Ectodermal cell (in vitro differentiated cells): Measurements from ENCODE around the gene MAP7.

Source experiments
- H3K27ac ChIP-seq: 2 replicates; pipeline ENCODE4 v1.7.0; 2013; ENCODE audit warnings: mild to moderate bottlenecking, low read depth, low read length; ENCODE audit not compliant: insufficient read depth, poor library complexity, severe bottlenecking
- H3K27me3 ChIP-seq: 2 replicates; pipeline ENCODE4 v1.7.0; 2013; ENCODE audit warnings: mild to moderate bottlenecking, low read length; ENCODE audit not compliant: insufficient read depth, control insufficient read depth, poor library complexity, severe bottlenecking
- H3K36me3 ChIP-seq: one replicate; pipeline ENCODE4 v1.7.0; 2013; ENCODE audit warnings: low read length; ENCODE audit not compliant: control insufficient read depth, insufficient read depth
- H3K4me1 ChIP-seq: one replicate; pipeline ENCODE4 v1.7.0; 2013; ENCODE audit warnings: low read length; ENCODE audit not compliant: control insufficient read depth, insufficient read depth
- H3K4me3 ChIP-seq: 2 replicates; pipeline ENCODE4 v1.7.0; 2013; ENCODE audit warnings: low read depth, low read length, control low read depth; ENCODE audit not compliant: insufficient read depth
- H3K9me3 ChIP-seq: 2 replicates; pipeline ENCODE4 v1.7.0; 2013; ENCODE audit warnings: mild to moderate bottlenecking, low read length, moderate library complexity; ENCODE audit not compliant: control insufficient read depth
- WGBS, 2 experiments: methylation state at CpG; one replicate each; pipeline ENCODE4 v1.1.7; 2013; ENCODE audit warnings: missing lambda C conversion rate in 2 of 2; 5-methylcytosine and 5-hydroxymethylcytosine counted together

The MAP7 gene

GRCh38 chr6:136464148-136464547 lies 86.1 kb downstream of the MAP7 start:
- H3K27ac ChIP-seq: no peak overlapping the region
- peaks cover 4% of the 10 kb centered on the region for H3K4me1 ChIP-seq
- 80% methylated on average over 1 of the region's 2 CpGs; no CpG with 5 or more reads in 1 of the 2 experiments for WGBS, 2 experiments
- H3K27me3 ChIP-seq: no peaks in the 10 kb centered on the region
- no peaks in the 10 kb centered on the region for H3K9me3 ChIP-seq
- no peaks in the 10 kb centered on the region for H3K36me3 ChIP-seq
- no peak overlapping the region for H3K4me3 ChIP-seq

- Histone ChIP-seq H3K4me3 (no peak overlapping the region), H3K27me3 (no peaks in the 10 kb centered on the region), H3K4me1 (peaks cover 4% of the 10 kb centered on the region), H3K27ac (no peak overlapping the region), H3K36me3 (no peaks in the 10 kb centered on the region), H3K9me3 (no peaks in the 10 kb centered on the region)
- 71 to 77% methylated on average over 3 to 4 of the region's 4 CpGs for WGBS, 2 experiments
These were observed 86.5 kb downstream of the MAP7 start for GRCh38 chr6:136463743-136464142.

- Histone ChIP-seq H3K4me1 (no peaks in the 10 kb centered on the region), H3K27me3 (no peaks in the 10 kb centered on the region), H3K36me3 (no peaks in the 10 kb centered on the region), H3K27ac (no peak overlapping the region), H3K9me3 (no peaks in the 10 kb centered on the region), H3K4me3 (no peak overlapping the region)
- WGBS, 2 experiments: 90 to 92% methylated on average over 2 of the region's 2 CpGs
These were observed 103.5 kb downstream of the MAP7 start for GRCh38 chr6:136446579-136447187.

- 96 to 100% methylated on average over 2 of the region's 2 CpGs for WGBS, 2 experiments
- Histone ChIP-seq H3K36me3 (no peaks in the 10 kb centered on the region), H3K4me1 (no peaks in the 10 kb centered on the region), H3K27me3 (no peaks in the 10 kb centered on the region), H3K27ac (no peak overlapping the region), H3K9me3 (no peaks in the 10 kb centered on the region), H3K4me3 (no peak overlapping the region)
These were observed 104.1 kb downstream of the MAP7 start for GRCh38 chr6:136446145-136446544.

GRCh38 chr6:136445063-136445462 lies 105.2 kb downstream of the MAP7 start:
- Histone ChIP-seq H3K4me3 (no peak overlapping the region), H3K36me3 (no peaks in the 10 kb centered on the region), H3K27ac (no peak overlapping the region), H3K27me3 (no peaks in the 10 kb centered on the region), H3K9me3 (no peaks in the 10 kb centered on the region), H3K4me1 (no peaks in the 10 kb centered on the region)
- 93 to 96% methylated on average over 3 of the region's 3 CpGs for WGBS, 2 experiments

- Histone ChIP-seq H3K27ac (no peak overlapping the region), H3K36me3 (no peaks in the 10 kb centered on the region), H3K9me3 (no peaks in the 10 kb centered on the region), H3K27me3 (no peaks in the 10 kb centered on the region), H3K4me1 (peaks cover 4% of the 10 kb centered on the region), H3K4me3 (no peak overlapping the region)
- 86 to 92% methylated on average over 2 of the region's 2 CpGs for WGBS, 2 experiments
These were observed 110.0 kb downstream of the MAP7 start for GRCh38 chr6:136440203-136440602.

- Histone ChIP-seq H3K9me3 (no peaks in the 10 kb centered on the region), H3K27ac (no peak overlapping the region), H3K36me3 (no peaks in the 10 kb centered on the region), H3K27me3 (no peaks in the 10 kb centered on the region), H3K4me3 (no peak overlapping the region), H3K4me1 (peaks cover 4% of the 10 kb centered on the region)
- WGBS, 2 experiments: 96 to 97% methylated on average over 9 of the region's 9 CpGs
These were observed 110.6 kb downstream of the MAP7 start for GRCh38 chr6:136439514-136440190.

GRCh38 chr6:136438441-136438840 lies 111.8 kb downstream of the MAP7 start:
- no peak overlapping the region for H3K4me3 ChIP-seq
- WGBS, 2 experiments: 67 to 75% methylated on average over 2 to 3 of the region's 3 CpGs
- no peaks in the 10 kb centered on the region for H3K9me3 ChIP-seq
- peaks cover 4% of the 10 kb centered on the region for H3K4me1 ChIP-seq
- no peaks in the 10 kb centered on the region for H3K27me3 ChIP-seq
- H3K27ac ChIP-seq: no peak overlapping the region
- no peaks in the 10 kb centered on the region for H3K36me3 ChIP-seq

GRCh38 chr6:136437246-136437645 lies 113.0 kb downstream of the MAP7 start:
- H3K4me1 ChIP-seq: peaks cover 4% of the 10 kb centered on the region
- no peak overlapping the region for H3K4me3 ChIP-seq
- H3K36me3 ChIP-seq: no peaks in the 10 kb centered on the region
- 87 to 96% methylated on average over 2 to 3 of the region's 3 CpGs for WGBS, 2 experiments
- H3K27me3 ChIP-seq: no peaks in the 10 kb centered on the region
- no peak overlapping the region for H3K27ac ChIP-seq
- H3K9me3 ChIP-seq: no peaks in the 10 kb centered on the region

GRCh38 chr6:136435101-136435500 lies 115.1 kb downstream of the MAP7 start:
- H3K9me3 ChIP-seq: no peaks in the 10 kb centered on the region
- H3K36me3 ChIP-seq: no peaks in the 10 kb centered on the region
- 74 to 77% methylated on average over 2 of the region's 2 CpGs for WGBS, 2 experiments
- H3K27me3 ChIP-seq: no peaks in the 10 kb centered on the region
- no peak overlapping the region for H3K27ac ChIP-seq
- no peak overlapping the region for H3K4me3 ChIP-seq
- H3K4me1 ChIP-seq: peaks cover 4% of the 10 kb centered on the region
